Brain pericyte (primary cell): ENCODE data around the gene LRCOL1.

Source experiments
- DNase-seq: peaks from one replicate; pipeline ENCODE4 v3.0.0-alpha.2; 2012; ENCODE audit warnings: low read depth, low spot score

LRCOL1 gene

DNA sequence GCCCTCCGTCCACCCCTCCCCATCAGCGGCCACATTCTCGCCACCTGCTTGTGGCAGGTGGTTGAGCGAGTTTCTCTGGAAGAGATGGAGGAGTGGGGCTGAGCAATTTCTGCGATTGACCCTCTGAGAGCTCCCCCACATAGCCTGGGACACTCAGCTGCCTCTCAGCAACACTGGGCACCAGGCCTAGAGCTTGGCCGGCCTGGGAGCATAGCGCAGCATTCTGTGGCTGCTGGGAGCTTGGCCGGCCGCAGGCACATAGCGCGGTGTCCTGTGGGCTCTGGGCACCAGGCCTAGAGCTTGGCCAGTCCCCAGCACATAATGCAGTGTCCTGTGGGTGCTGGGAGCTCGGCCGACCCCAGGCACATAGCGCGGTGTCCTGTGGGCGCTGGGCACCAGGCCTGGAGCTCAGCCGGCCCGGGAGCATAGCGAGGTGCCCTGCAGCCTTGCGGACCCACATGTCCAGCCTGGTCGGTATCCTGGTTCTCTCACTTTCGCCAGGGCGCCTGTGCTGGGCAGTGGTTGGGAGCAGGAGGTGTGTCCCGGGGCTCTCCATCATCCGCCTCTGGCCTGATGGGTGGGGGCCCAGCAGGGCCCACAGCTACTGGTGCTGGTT, 43.8 kb downstream of the LRCOL1 start:
- DNase-seq, result no peak

DNA sequence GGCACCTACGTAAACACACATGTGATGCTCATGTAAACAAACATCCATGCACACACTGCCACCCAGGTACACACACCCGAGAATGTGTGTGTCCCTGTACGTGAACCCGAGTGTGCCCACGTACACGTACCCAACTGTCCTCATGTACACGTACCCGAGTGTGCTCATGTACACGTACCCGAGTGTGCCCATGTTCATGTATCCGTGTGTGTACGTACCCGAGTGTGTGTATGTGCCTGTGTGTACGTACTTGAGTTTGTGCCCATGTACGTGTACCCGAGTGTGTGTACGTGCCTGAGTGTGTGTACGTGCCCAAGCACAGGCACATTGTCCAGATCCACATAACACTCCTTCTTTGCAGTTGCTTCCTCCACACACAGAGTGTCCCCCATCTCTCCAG, 45.0 kb downstream of the LRCOL1 start:
- no peak for DNase-seq

DNA sequence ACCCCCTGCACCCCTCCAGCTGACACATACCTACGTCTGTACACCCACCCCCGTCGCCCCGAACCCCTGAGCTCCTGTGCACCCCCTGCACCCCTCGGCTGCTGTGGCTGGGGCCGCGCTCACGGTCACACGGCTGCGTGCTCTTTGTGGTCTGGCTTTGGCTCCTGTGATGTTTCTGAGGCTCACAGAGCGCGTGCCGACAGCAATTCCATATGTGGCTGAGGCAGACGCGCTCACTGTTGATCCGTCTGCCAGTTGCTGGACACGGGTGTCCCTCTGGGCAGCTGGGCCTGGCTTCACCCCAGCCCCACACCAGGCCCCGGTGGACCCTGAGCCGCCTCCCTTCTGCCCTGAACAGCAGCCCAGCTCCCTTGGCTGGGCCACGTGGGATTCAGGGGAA, 46.5 kb downstream of the LRCOL1 start:
- no peak for DNase-seq

DNA sequence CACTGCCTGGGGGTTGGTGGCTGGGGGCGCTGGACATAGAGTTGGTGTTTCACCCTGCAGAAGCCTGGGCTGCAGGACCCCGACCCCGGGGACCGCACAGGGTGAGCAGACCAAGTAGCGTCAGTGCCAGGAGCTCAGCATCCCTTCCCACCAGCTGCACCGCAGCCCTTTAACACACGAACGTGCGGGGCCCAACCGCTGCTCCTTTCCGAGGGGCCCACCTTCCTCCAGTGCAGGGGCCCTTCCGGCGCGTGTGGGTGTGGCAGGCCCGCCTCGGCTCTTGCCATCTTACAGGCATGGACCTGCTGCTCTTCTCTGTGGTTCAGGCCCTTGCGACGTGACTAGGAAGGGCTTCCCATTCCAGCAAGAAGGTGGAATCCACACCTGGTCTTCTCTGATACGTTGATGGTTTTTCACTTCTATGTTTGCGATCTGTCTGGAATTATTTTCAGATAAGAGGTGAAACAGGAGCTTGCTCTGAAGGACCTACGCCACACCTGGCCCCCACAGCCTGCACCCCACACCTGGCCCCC, 47.8 kb downstream of the LRCOL1 start:
- no peak for DNase-seq

DNA sequence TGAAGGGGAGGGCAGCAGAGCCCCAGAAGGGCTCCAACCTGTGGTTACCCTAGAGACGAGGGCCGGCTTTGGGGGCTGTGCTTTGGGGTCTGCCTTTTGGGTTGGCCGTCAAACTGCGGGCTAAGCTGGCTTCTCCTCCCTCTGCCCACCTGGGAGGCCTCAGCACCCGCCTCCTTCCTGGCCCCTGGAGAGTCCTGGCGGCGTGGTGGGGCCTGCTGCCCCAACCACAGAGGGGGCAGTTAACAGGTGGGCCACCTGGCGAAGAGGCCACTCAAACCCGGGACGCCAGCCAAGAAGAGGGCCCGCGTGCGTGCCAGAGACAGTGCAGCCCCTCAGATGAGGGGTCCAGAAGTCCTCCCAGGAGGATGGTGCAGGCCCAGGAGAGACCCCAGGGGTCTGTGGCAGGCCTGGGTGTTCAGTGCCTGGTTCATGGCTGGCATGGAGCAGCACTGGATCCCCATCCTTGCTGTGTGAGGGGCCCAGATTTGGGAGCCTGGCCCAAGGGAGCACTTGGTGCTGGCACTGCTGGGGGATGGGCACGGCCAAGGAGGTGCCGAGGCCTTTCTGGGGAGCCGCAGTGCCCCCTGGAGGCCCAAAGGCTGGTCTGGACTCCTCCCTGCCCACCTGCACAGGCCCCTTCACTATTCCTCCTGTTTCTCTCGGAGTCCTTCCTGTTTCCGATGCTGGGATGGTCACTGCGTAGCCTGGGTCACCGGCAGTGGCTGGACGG, 48.8 kb downstream of the LRCOL1 start:
- DNase-seq, result no peak

- no peak for DNase-seq
Measured at GRCh38 chr12:132560614-132561426, 49.6 kb downstream of the LRCOL1 start.

DNA sequence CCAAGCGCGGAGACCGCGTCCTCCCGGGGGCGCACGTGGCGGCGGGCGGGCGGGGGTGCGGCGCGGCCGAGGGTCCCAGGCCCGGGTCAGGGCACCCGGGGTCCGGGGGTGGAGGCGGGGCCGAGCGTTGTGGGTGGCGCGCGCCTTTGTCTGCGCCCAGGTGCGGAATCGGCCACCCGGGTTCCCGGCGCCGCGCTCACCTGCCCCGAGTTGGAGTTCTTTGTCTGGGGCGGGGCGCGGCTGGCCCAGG, 50.1 kb downstream of the LRCOL1 start:
- no peak for DNase-seq

GRCh38 chr12:132559652-132560363, 50.6 kb downstream of the LRCOL1 start:
- no peak for DNase-seq

DNA sequence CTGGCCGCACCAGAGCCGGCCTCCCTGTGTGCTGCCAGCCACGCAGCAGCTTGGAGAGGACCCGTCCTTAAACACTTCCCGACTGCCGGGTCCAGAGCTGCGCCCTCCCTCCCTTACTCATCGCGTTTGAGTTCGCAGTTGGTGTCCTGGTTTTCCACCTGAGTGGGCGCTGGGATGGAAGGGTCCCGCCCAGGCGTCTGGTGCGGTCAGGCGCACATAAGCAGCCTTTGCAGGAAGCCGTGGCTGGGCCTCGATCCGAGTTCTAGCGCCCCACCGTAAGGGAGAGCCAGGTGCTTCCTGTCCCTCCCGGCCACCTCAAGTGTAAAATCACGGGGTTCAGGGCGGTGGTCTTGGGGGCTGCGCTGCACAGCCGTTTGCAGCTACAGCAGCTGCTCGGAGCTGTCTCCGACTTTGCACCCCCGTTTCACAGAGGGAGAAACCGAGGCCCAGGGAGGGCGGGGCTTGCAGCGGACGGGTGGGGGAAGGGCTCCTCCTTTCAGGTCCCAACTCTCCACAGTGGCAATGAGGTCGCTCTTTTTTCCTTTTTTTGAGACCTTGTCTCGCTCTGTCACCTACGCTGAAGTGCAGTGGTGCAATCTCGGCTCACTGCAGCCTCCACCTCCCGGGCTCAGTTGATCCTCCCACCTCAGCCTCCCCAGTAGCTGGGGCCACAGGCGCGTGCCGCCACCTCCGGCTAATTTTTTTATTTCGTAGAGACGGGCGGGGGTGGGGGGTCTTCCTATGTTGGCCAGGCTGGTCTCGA, 51.3 kb downstream of the LRCOL1 start:
- no peak for DNase-seq

- no peak for DNase-seq
Measured at GRCh38 chr12:132558042-132558856, 52.1 kb downstream of the LRCOL1 start.

- no peak for DNase-seq
Measured at GRCh38 chr12:132557291-132558015, 52.9 kb downstream of the LRCOL1 start.

DNA sequence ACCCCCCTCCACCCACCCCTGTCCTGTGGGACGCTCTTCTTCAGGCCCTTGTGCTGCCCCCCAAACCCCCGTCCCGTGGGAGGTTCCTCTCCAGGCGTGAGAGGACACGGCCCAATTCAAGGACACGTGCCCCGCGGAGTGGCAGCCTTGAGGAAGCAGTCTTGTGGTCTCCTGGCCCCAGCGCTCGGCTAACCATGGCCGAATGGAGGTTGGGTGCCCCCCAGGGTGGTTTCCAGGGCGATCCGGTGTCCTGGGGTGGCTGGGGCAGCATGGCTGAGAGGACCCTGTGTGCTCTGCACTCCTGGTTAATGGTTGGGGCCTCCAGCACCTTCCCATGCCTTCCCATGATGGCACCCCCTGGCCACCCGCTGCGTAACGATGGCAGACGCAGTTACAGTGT, 53.6 kb downstream of the LRCOL1 start:
- no peak for DNase-seq

DNA sequence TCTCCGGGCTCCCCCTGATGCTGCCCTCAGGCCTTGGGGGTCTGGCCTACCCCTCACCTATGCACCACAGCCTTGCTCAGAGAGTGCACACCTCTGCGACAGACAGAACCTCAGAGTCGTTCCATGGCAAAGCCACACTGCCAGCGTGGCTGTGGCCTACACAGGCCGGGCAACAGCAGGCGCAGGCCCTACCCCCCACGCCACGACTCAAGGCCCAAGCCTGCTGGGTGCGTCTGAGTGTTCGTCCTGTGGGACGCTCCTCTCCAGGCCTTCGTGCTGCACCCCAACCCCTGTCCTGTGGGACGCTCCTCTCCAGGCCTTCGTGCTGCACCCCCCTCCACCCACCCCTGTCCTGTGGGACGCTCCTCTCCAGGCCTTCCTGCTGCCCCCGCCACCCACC, 54.2 kb downstream of the LRCOL1 start:
- DNase-seq, result no peak

GRCh38 chr12:132555686-132556085, 54.7 kb downstream of the LRCOL1 start:
- DNase-seq, result no peak

DNA sequence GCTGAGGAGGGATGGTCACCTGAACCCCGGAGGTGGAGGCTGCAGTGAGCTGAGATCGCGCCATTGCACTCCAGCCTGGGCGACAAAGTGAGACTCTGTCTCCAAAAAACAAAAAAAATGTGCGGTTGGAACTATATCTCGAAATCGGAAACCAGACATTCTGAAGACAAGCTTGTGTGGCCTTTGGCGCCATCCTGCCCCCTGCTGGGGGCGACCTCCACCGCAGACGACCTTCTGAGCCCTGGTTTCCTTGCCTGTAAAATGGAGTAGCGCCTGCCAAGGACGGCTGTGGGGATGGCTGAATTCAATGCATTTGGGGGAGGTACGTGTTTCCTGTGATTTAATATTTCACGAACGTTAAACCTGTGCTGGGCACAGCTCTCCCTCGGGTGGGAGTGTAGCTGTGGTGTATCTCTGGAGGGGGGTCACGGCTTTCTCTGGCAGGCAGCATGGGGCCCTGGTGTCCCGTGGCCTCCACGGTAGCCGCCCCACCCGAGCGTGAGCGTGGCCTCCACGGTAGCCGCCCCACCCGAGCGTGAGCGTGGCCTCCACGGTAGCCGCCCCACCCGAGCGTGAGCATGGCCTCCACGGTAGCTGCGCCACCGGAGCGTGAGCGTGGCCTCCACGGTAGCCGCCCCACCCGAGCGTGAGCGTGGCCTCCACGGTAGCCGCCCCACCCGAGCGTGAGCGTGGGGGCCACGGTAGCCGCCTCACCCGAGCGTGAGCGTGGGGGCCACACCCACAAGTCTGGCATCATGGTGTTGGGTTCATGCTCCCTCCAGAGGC, 55.3 kb downstream of the LRCOL1 start:
- no peak for DNase-seq
